ENCODE data around the gene CLDN6.
A peak's percentile ranks its signal among the peaks of the same experiment; 100 is the strongest.

The CLDN6 gene

GRCh38 chr16:3027489-3027795, 9.5 kb upstream of the CLDN6 start:
- DNase-seq, result no peak

GRCh38 chr16:3026609-3027488, 8.9 kb upstream of the CLDN6 start:
- no peak for DNase-seq

- no peak for DNase-seq
These were observed 8.0 kb upstream of the CLDN6 start for GRCh38 chr16:3026003-3026378.

- no peak for DNase-seq
These were observed 7.3 kb upstream of the CLDN6 start for GRCh38 chr16:3025032-3026002.

- peak; percentile 90 to 98 (median 94) for DNase-seq
These were observed 5.9 kb upstream of the CLDN6 start, which contains the start of the genes HCFC1R1 and THOC6 for GRCh38 chr16:3023669-3024478. Gene HCFC1R1 (minus strand): TSS chr16:3023942. CDS start chr16:3023941, 1 bp downstream. Gene THOC6 (plus strand): TSS chr16:3024035. CDS start chr16:3024327, 292 bp downstream.

- peak in 2 of 6 experiments; percentile 31 to 60 for DNase-seq
These were observed 5.4 kb upstream of the CLDN6 start for GRCh38 chr16:3023415-3023668.

- DNase-seq, result peak in 2 of 6 experiments; percentile 33 to 46
These were observed 4.9 kb upstream of the CLDN6 start for GRCh38 chr16:3022684-3023414.

- DNase-seq, result peak in 4 of 6 experiments; percentile 21 to 67 (median 46)
These were observed 4.3 kb upstream of the CLDN6 start for GRCh38 chr16:3022208-3022683.

GRCh38 chr16:3021449-3022207, 3.6 kb upstream of the CLDN6 start:
- DNase-seq, result peak; percentile 29 to 71 (median 62)

GRCh38 chr16:3020604-3021448, 2.8 kb upstream of the CLDN6 start:
- peak in 4 of 6 experiments; percentile 27 to 57 (median 46) for DNase-seq

GRCh38 chr16:3020247-3020603, 2.2 kb upstream of the CLDN6 start, which contains the start of gene TNFRSF12A:
Gene TNFRSF12A (plus strand): TSS chr16:3020368. CDS start chr16:3020398, 30 bp downstream.
- peak in 5 of 6 experiments; percentile 27 to 64 (median 51) for DNase-seq

GRCh38 chr16:3019594-3020246, 1.7 kb upstream of the CLDN6 start:
- no peak for DNase-seq

- DNase-seq, result no peak
These were observed 639 bp downstream of the CLDN6 start for GRCh38 chr16:3017344-3017743.

GRCh38 chr16:3015865-3016521, 2.0 kb downstream of the CLDN6 start:
- DNase-seq, result no peak

GRCh38 chr16:3014971-3015370, 3.0 kb downstream of the CLDN6 start:
- DNase-seq, result no peak

GRCh38 chr16:3013998-3014690, 3.8 kb downstream of the CLDN6 start:
- DNase-seq, result no peak

- DNase-seq, result no peak
These were observed 4.5 kb downstream of the CLDN6 start for GRCh38 chr16:3013491-3013951.

- no peak for DNase-seq
These were observed 5.1 kb downstream of the CLDN6 start, which contains the start of gene CLDN9 for GRCh38 chr16:3012828-3013420. Gene CLDN9 (plus strand): TSS chr16:3012923. CDS start chr16:3013363, 440 bp downstream.

Measured in stimulated activated naive CD4-positive, alpha-beta T cell (primary cell).